ENCODE measurements around the gene CES5A.

GRCh38 chr16:55900616-55901393, 25.6 kb upstream of the CES5A start:
- TF ChIP-seq POLR2A (IDR thresholded peaks at IDR 0.05; ENCODE audit: low read length) (no peak), GATA1 (IDR thresholded peaks at IDR 0.05; ENCODE audit: low read depth, low read length) (no peak)
